HG02623 (cell line): Measurements from ENCODE around the gene CLPSL2.

Experiments used
- ATAC-seq: cut with Tn5 transposase; IDR thresholded peaks from one replicate; pipeline ENCODE4 v1.9.1; 2021; ENCODE audit warnings: moderate library complexity; ENCODE audit not compliant: unreplicated experiment

Gene CLPSL2

GRCh38 chr6:35786810-35787209 is 10.4 kb downstream of the CLPSL2 start:
- ATAC-seq = no peak

- no peak for ATAC-seq
These were observed 11.1 kb downstream of the CLPSL2 start for GRCh38 chr6:35787266-35788218.

GRCh38 chr6:35788423-35788982 is 12.1 kb downstream of the CLPSL2 start:
- no peak for ATAC-seq

GRCh38 chr6:35790683-35791082 is 14.3 kb downstream of the CLPSL2 start:
- ATAC-seq = no peak

GRCh38 chr6:35794536-35795452 is 18.4 kb downstream of the CLPSL2 start:
- no peak for ATAC-seq

GRCh38 chr6:35795453-35796071 is 19.2 kb downstream of the CLPSL2 start:
- ATAC-seq = no peak

- no peak for ATAC-seq
These were observed 19.8 kb downstream of the CLPSL2 start for GRCh38 chr6:35796236-35796635.

- no peak for ATAC-seq
These were observed 21.6 kb downstream of the CLPSL2 start for GRCh38 chr6:35797837-35798526.

GRCh38 chr6:35798706-35799105 is 22.3 kb downstream of the CLPSL2 start:
- ATAC-seq = no peak

GRCh38 chr6:35801148-35801547 is 24.8 kb downstream of the CLPSL2 start:
- no peak for ATAC-seq

- ATAC-seq = no peak
These were observed 28.8 kb downstream of the CLPSL2 start, which contains the start of gene LHFPL5 for GRCh38 chr6:35804996-35805736. LHFPL5 (plus strand) TSS chr6:35805352; CDS start chr6:35805671, 319 bp downstream.

- ATAC-seq = no peak
These were observed 32.3 kb downstream of the CLPSL2 start for GRCh38 chr6:35808688-35809087.

GRCh38 chr6:35809809-35810208 is 33.4 kb downstream of the CLPSL2 start:
- no peak for ATAC-seq

GRCh38 chr6:35810971-35811698 is 34.7 kb downstream of the CLPSL2 start:
- ATAC-seq = no peak

- ATAC-seq = no peak
These were observed 35.2 kb downstream of the CLPSL2 start for GRCh38 chr6:35811699-35811995.

- ATAC-seq = no peak
These were observed 41.1 kb downstream of the CLPSL2 start for GRCh38 chr6:35817515-35817914.

- ATAC-seq = no peak
These were observed 47.2 kb downstream of the CLPSL2 start for GRCh38 chr6:35823601-35824000.

GRCh38 chr6:35824552-35825192 is 48.3 kb downstream of the CLPSL2 start:
- no peak for ATAC-seq
